GM12801 (cell line): ENCODE data around the gene H2AZ1.

ENCODE experiments used
- TF ChIP-seq, protein P1 (sequence below): IDR thresholded peaks from one replicate; pipeline ENCODE4 v1.5.1; 2011; ENCODE audit warnings: control low read depth; ENCODE audit not compliant: insufficient read length; ENCODE audit errors: extremely low read depth

H2AZ1 gene

DNA sequence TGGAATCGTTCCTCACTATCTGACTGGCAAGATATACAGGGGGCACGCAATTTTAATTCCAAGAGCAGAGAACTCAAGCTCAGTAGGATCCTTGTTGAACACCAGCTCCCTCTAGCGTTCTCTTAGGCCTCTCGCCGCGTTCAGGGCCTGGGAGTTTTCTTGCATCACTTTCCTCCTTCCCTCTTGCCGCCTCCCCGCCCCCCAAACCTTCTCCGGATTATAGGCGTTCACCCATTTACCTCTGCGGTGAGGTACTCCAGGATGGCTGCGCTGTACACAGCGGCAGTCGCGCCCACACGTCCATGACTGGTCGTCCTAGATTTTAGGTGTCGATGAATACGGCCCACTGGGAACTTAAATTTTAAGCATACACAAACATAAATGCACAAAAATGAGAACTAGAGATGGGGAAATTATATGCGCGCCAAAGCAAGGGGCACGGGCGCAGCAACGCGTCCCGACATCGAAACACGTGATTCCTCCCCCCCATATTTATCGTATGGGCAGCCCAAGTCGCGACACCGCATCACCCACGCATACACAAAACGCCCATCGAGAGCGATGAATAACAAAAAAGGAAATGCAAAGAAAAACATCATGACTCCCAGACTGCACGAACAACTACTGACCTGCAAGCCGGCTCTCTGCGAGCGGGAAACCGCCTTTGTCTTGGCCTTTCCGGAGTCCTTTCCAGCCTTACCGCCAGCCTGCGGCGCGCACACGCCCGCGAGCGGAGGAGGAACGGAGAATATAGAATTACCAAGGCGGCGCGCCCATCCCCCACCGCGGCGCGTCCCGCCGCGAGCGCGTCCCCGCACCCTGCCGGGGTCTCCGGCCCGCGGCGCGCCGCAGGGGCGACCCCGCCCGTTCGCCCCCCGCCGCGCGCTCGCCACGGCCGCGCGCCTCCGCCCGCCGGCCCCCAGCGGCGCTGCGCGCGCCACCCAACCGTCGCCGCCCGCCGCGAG, 759 bp downstream of the H2AZ1 start:
- TF ChIP-seq, protein P1, sequence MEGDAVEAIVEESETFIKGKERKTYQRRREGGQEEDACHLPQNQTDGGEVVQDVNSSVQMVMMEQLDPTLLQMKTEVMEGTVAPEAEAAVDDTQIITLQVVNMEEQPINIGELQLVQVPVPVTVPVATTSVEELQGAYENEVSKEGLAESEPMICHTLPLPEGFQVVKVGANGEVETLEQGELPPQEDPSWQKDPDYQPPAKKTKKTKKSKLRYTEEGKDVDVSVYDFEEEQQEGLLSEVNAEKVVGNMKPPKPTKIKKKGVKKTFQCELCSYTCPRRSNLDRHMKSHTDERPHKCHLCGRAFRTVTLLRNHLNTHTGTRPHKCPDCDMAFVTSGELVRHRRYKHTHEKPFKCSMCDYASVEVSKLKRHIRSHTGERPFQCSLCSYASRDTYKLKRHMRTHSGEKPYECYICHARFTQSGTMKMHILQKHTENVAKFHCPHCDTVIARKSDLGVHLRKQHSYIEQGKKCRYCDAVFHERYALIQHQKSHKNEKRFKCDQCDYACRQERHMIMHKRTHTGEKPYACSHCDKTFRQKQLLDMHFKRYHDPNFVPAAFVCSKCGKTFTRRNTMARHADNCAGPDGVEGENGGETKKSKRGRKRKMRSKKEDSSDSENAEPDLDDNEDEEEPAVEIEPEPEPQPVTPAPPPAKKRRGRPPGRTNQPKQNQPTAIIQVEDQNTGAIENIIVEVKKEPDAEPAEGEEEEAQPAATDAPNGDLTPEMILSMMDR: no peak

DNA sequence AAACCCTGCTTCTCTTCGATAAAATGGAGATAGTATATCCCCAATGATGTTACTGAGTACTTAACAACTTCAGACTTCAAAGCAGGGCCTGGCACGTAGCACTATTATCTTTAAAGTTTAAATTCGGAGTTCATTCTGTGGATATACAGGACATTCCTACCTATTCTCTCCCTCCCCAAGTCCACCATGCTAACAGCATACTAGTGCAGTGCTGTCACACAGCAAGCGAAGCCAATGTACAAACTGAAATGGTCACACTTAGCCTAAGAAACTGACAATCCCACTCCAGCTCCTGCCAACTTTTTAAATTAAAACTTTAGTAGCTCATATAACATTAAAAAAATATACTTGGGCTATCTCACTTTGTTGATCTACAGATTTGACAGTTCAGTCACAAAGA, 2.5 kb downstream of the H2AZ1 start:
- TF ChIP-seq, protein P1: no peak

- TF ChIP-seq, protein P1: no peak
Observed at GRCh38 chr4:99947190-99947578, 2.9 kb downstream of the H2AZ1 start.

GRCh38 chr4:99946356-99947189, 3.5 kb downstream of the H2AZ1 start, which contains the start of gene DNAJB14:
Gene DNAJB14, minus strand, starts transcription at chr4:99946618. Its CDS starts 47 bp downstream, at chr4:99946571.
- TF ChIP-seq, protein P1: no peak

GRCh38 chr4:99945718-99946355, 4.2 kb downstream of the H2AZ1 start:
- TF ChIP-seq, protein P1: no peak

GRCh38 chr4:99943904-99944437, 6.1 kb downstream of the H2AZ1 start:
- TF ChIP-seq, protein P1: no peak
